ENCODE results near the gene LOXHD1.

The LOXHD1 gene

GRCh38 chr18:46574000-46574742 lies 82.8 kb downstream of the LOXHD1 start:
- H3K4me1 ChIP-seq (ENCODE audit: control insufficient read depth, insufficient read depth, low read length), result peaks cover 3% of the 10 kb centered on the region

GRCh38 chr18:46573156-46573555 lies 83.9 kb downstream of the LOXHD1 start:
- Histone ChIP-seq H3K9ac (ENCODE audit: low read length in 2 of 2) (no peak overlapping the region), H3K4me3 (ENCODE audit: low read length in 2 of 2) (no peak overlapping the region), H3K27me3 (ENCODE audit: control insufficient read depth in 1 of 2, insufficient read depth in 2 of 2, low read length in 2 of 2) (no peaks in the 10 kb centered on the region), H3K4me1 (ENCODE audit: control insufficient read depth, insufficient read depth, low read length) (peaks cover 3% of the 10 kb centered on the region), H3K36me3 (ENCODE audit: control insufficient read depth in 2 of 2, insufficient read depth in 2 of 2, low read length in 2 of 2) (no peaks in the 10 kb centered on the region), H3K9me3 (ENCODE audit: control insufficient read depth in 2 of 2, low read length in 2 of 2) (no peaks in the 10 kb centered on the region), H3K27ac (ENCODE audit: low read length) (no peak overlapping the region)

More at GRCh38 chr18:46574000-46574742, 82.8 kb downstream of the LOXHD1 start:
- Histone ChIP-seq H3K4me3 (ENCODE audit: low read length in 2 of 2) (no peak overlapping the region), H3K36me3 (ENCODE audit: control insufficient read depth in 2 of 2, insufficient read depth in 2 of 2, low read length in 2 of 2) (no peaks in the 10 kb centered on the region), H3K9me3 (ENCODE audit: control insufficient read depth in 2 of 2, low read length in 2 of 2) (no peaks in the 10 kb centered on the region), H3K27me3 (ENCODE audit: control insufficient read depth in 1 of 2, insufficient read depth in 2 of 2, low read length in 2 of 2) (no peaks in the 10 kb centered on the region), H3K9ac (ENCODE audit: low read length in 2 of 2) (no peak overlapping the region), H3K27ac (ENCODE audit: low read length) (no peak overlapping the region)

- Histone ChIP-seq H3K4me1 (ENCODE audit: control insufficient read depth, insufficient read depth, low read length) (peaks cover 3% of the 10 kb centered on the region), H3K4me3 (ENCODE audit: low read length in 2 of 2) (no peak overlapping the region), H3K27ac (ENCODE audit: low read length) (no peak overlapping the region), H3K36me3 (ENCODE audit: control insufficient read depth in 2 of 2, insufficient read depth in 2 of 2, low read length in 2 of 2) (no peaks in the 10 kb centered on the region), H3K9ac (ENCODE audit: low read length in 2 of 2) (no peak overlapping the region), H3K27me3 (ENCODE audit: control insufficient read depth in 1 of 2, insufficient read depth in 2 of 2, low read length in 2 of 2) (no peaks in the 10 kb centered on the region), H3K9me3 (ENCODE audit: control insufficient read depth in 2 of 2, low read length in 2 of 2) (no peaks in the 10 kb centered on the region)
Observed at GRCh38 chr18:46571756-46572155, 85.3 kb downstream of the LOXHD1 start.

- Histone ChIP-seq H3K9me3 (ENCODE audit: control insufficient read depth in 2 of 2, low read length in 2 of 2) (no peaks in the 10 kb centered on the region), H3K4me1 (ENCODE audit: control insufficient read depth, insufficient read depth, low read length) (peaks cover 3% of the 10 kb centered on the region), H3K4me3 (ENCODE audit: low read length in 2 of 2) (no peak overlapping the region), H3K36me3 (ENCODE audit: control insufficient read depth in 2 of 2, insufficient read depth in 2 of 2, low read length in 2 of 2) (no peaks in the 10 kb centered on the region), H3K9ac (ENCODE audit: low read length in 2 of 2) (no peak overlapping the region), H3K27ac (ENCODE audit: low read length) (no peak overlapping the region), H3K27me3 (ENCODE audit: control insufficient read depth in 1 of 2, insufficient read depth in 2 of 2, low read length in 2 of 2) (no peaks in the 10 kb centered on the region)
Observed at GRCh38 chr18:46570666-46571065, 86.4 kb downstream of the LOXHD1 start.

- Histone ChIP-seq H3K36me3 (ENCODE audit: control insufficient read depth in 2 of 2, insufficient read depth in 2 of 2, low read length in 2 of 2) (no peaks in the 10 kb centered on the region), H3K9me3 (ENCODE audit: control insufficient read depth in 2 of 2, low read length in 2 of 2) (no peaks in the 10 kb centered on the region), H3K27me3 (ENCODE audit: control insufficient read depth in 1 of 2, insufficient read depth in 2 of 2, low read length in 2 of 2) (no peaks in the 10 kb centered on the region), H3K27ac (ENCODE audit: low read length) (no peak overlapping the region), H3K9ac (ENCODE audit: low read length in 2 of 2) (no peak overlapping the region), H3K4me3 (ENCODE audit: low read length in 2 of 2) (no peak overlapping the region), H3K4me1 (ENCODE audit: control insufficient read depth, insufficient read depth, low read length) (peaks cover 3% of the 10 kb centered on the region)
Observed at GRCh38 chr18:46570134-46570533, 86.9 kb downstream of the LOXHD1 start.

- no peaks in the 10 kb centered on the region for H3K27me3 ChIP-seq (ENCODE audit: control insufficient read depth in 1 of 2, insufficient read depth in 2 of 2, low read length in 2 of 2)
- no peak overlapping the region for H3K27ac ChIP-seq (ENCODE audit: low read length)
- H3K9ac ChIP-seq (ENCODE audit: low read length in 2 of 2), result no peak overlapping the region
- H3K4me1 ChIP-seq (ENCODE audit: control insufficient read depth, insufficient read depth, low read length), result peaks cover 2% of the 10 kb centered on the region
- H3K36me3 ChIP-seq (ENCODE audit: control insufficient read depth in 2 of 2, insufficient read depth in 2 of 2, low read length in 2 of 2), result no peaks in the 10 kb centered on the region
- no peak overlapping the region for H3K4me3 ChIP-seq (ENCODE audit: low read length in 2 of 2)
- H3K9me3 ChIP-seq (ENCODE audit: control insufficient read depth in 2 of 2, low read length in 2 of 2), result no peaks in the 10 kb centered on the region
Observed at GRCh38 chr18:46569211-46569610, 87.8 kb downstream of the LOXHD1 start.

- H3K4me3 ChIP-seq (ENCODE audit: low read length in 2 of 2), result no peak overlapping the region
- no peak overlapping the region for H3K27ac ChIP-seq (ENCODE audit: low read length)
- no peaks in the 10 kb centered on the region for H3K4me1 ChIP-seq (ENCODE audit: control insufficient read depth, insufficient read depth, low read length)
- H3K27me3 ChIP-seq (ENCODE audit: control insufficient read depth in 1 of 2, insufficient read depth in 2 of 2, low read length in 2 of 2), result no peaks in the 10 kb centered on the region
- no peaks in the 10 kb centered on the region for H3K9me3 ChIP-seq (ENCODE audit: control insufficient read depth in 2 of 2, low read length in 2 of 2)
- no peaks in the 10 kb centered on the region for H3K36me3 ChIP-seq (ENCODE audit: control insufficient read depth in 2 of 2, insufficient read depth in 2 of 2, low read length in 2 of 2)
- no peak overlapping the region for H3K9ac ChIP-seq (ENCODE audit: low read length in 2 of 2)
Observed at GRCh38 chr18:46567196-46567595, 89.8 kb downstream of the LOXHD1 start.

- no peak overlapping the region for H3K27ac ChIP-seq (ENCODE audit: low read length)
Observed at GRCh38 chr18:46566111-46566510, 90.9 kb downstream of the LOXHD1 start.

GRCh38 chr18:46565256-46565655 lies 91.8 kb downstream of the LOXHD1 start:
- Histone ChIP-seq H3K9ac (ENCODE audit: low read length in 2 of 2) (no peak overlapping the region), H3K27me3 (ENCODE audit: control insufficient read depth in 1 of 2, insufficient read depth in 2 of 2, low read length in 2 of 2) (no peaks in the 10 kb centered on the region), H3K9me3 (ENCODE audit: control insufficient read depth in 2 of 2, low read length in 2 of 2) (no peaks in the 10 kb centered on the region), H3K27ac (ENCODE audit: low read length) (no peak overlapping the region), H3K4me1 (ENCODE audit: control insufficient read depth, insufficient read depth, low read length) (no peaks in the 10 kb centered on the region), H3K4me3 (ENCODE audit: low read length in 2 of 2) (no peak overlapping the region), H3K36me3 (ENCODE audit: control insufficient read depth in 2 of 2, insufficient read depth in 2 of 2, low read length in 2 of 2) (no peaks in the 10 kb centered on the region)

More at GRCh38 chr18:46566111-46566510, 90.9 kb downstream of the LOXHD1 start:
- Histone ChIP-seq H3K9me3 (ENCODE audit: control insufficient read depth in 2 of 2, low read length in 2 of 2) (no peaks in the 10 kb centered on the region), H3K27me3 (ENCODE audit: control insufficient read depth in 1 of 2, insufficient read depth in 2 of 2, low read length in 2 of 2) (no peaks in the 10 kb centered on the region), H3K4me1 (ENCODE audit: control insufficient read depth, insufficient read depth, low read length) (no peaks in the 10 kb centered on the region), H3K9ac (ENCODE audit: low read length in 2 of 2) (no peak overlapping the region), H3K4me3 (ENCODE audit: low read length in 2 of 2) (no peak overlapping the region), H3K36me3 (ENCODE audit: control insufficient read depth in 2 of 2, insufficient read depth in 2 of 2, low read length in 2 of 2) (no peaks in the 10 kb centered on the region)

GRCh38 chr18:46563317-46563716 lies 93.7 kb downstream of the LOXHD1 start:
- H3K9me3 ChIP-seq (ENCODE audit: control insufficient read depth in 2 of 2, low read length in 2 of 2), result no peaks in the 10 kb centered on the region
- H3K36me3 ChIP-seq (ENCODE audit: control insufficient read depth in 2 of 2, insufficient read depth in 2 of 2, low read length in 2 of 2), result no peaks in the 10 kb centered on the region

GRCh38 chr18:46562674-46563192 lies 94.3 kb downstream of the LOXHD1 start:
- H3K4me3 ChIP-seq (ENCODE audit: low read length in 2 of 2), result no peak overlapping the region
- H3K27ac ChIP-seq (ENCODE audit: low read length), result no peak overlapping the region
- H3K36me3 ChIP-seq (ENCODE audit: control insufficient read depth in 2 of 2, insufficient read depth in 2 of 2, low read length in 2 of 2), result no peaks in the 10 kb centered on the region
- no peak overlapping the region for H3K9ac ChIP-seq (ENCODE audit: low read length in 2 of 2)
- no peaks in the 10 kb centered on the region for H3K4me1 ChIP-seq (ENCODE audit: control insufficient read depth, insufficient read depth, low read length)
- no peaks in the 10 kb centered on the region for H3K27me3 ChIP-seq (ENCODE audit: control insufficient read depth in 1 of 2, insufficient read depth in 2 of 2, low read length in 2 of 2)
- H3K9me3 ChIP-seq (ENCODE audit: control insufficient read depth in 2 of 2, low read length in 2 of 2), result no peaks in the 10 kb centered on the region

More at GRCh38 chr18:46563317-46563716, 93.7 kb downstream of the LOXHD1 start:
- Histone ChIP-seq H3K4me1 (ENCODE audit: control insufficient read depth, insufficient read depth, low read length) (no peaks in the 10 kb centered on the region), H3K4me3 (ENCODE audit: low read length in 2 of 2) (no peak overlapping the region), H3K27me3 (ENCODE audit: control insufficient read depth in 1 of 2, insufficient read depth in 2 of 2, low read length in 2 of 2) (no peaks in the 10 kb centered on the region), H3K27ac (ENCODE audit: low read length) (no peak overlapping the region), H3K9ac (ENCODE audit: low read length in 2 of 2) (no peak overlapping the region)
